Pancreas (tissue), 10 donors: ENCODE data around the gene ACAP2. TPM values are rescaled to one million over a fixed set of nuclear protein-coding genes. Genes with fewer than 3 reads are reported as not detected.

Experiments used
- ATAC-seq, 4 donors: fragments of 200-7000 bp; cut with Tn5 transposase; one replicate each; pipeline versions ENCODE4 v1.8.0 to v1.9.1; 2020; ENCODE audit warnings: mild to moderate bottlenecking in 4 of 4, moderate library complexity in 4 of 4
- DNase-seq, 6 donors: peaks; one replicate each; pipeline ENCODE4 v3.0.0-alpha.2; 2020
- FAIRE-seq: peaks from 2 replicates; lab custom pipeline; 2012; peaks lifted over from hg19 to GRCh38; lab: Jason Lieb, UNC
- H3K27ac ChIP-seq, 4 donors: fragments of 200-600 bp; sonication (generic); 1 replicate in 3 of 4; 2 replicates in 1 of 4; pipeline versions ENCODE4 v1.5.0 to v1.8.0; 2020
- H3K27me3 ChIP-seq, 4 donors: fragments of 200-600 bp; one replicate each; pipeline ENCODE4 v1.8.0; 2021
- H3K36me3 ChIP-seq, 3 donors: fragments of 200-600 bp; sonication (generic) in 1 of 3; one replicate each; pipeline versions ENCODE4 v1.5.0 to v1.8.0; 2020 to 2021
- H3K4me1 ChIP-seq, 3 donors: fragments of 200-600 bp; one replicate each; pipeline ENCODE4 v1.8.0; 2021
- H3K4me3 ChIP-seq, 4 donors: fragments of 200-600 bp; sonication (generic) in 2 of 4; one replicate each; pipeline versions ENCODE4 v1.5.0 to v1.8.0; 2020 to 2021
- H3K9me3 ChIP-seq, 4 donors: fragments of 200-600 bp; one replicate each; pipeline ENCODE4 v1.8.0; 2021
- WGBS, 2 donors: extraction: QIAGEN DNeasy Blood & Tissue Kit; methylation state at CpG; one replicate each; pipeline ENCODE4 v1.1.7; 2013; 5-methylcytosine and 5-hydroxymethylcytosine counted together
- intact Hi-C, 3 donors: fragments of 100-400 bp; cut with DNase I; formaldehyde crosslinking; loops; one replicate each; pipeline versions ENCODE4 v1.11.1 to v1.14.2; 2022
- polyA plus RNA-seq, 2 donors: library from polyadenylated mRNA; stranded (reverse); fragments of 200-250 nt; gene quantifications; one replicate each; pipeline ENCODE4 v1.2.3, GENCODE V29; 2013
- total RNA-seq, 6 donors: library from RNA; stranded (reverse); fragmentation: NEBNext Ultra II Directional in 4 of 6; extraction: Animal tissue kit (Norgen Biotek cat#: 25700) in 4 of 6; gene quantifications; one replicate each; pipeline versions ENCODE4 v1.2.1 to v1.2.4, GENCODE V29; 2021 to 2023
- TF ChIP-seq, protein P1 (sequence below), 4 donors: fragments of 200-600 bp; sonication (generic) in 3 of 4; IDR thresholded peaks; one replicate each; pipeline versions ENCODE4 v1.5.0 to v1.8.0; 2021; ENCODE audit warnings: antibody characterized with exemption in 4 of 4
- donor health status: healthy with polysubstance abuse.
- donor health status: DM: no; HTN: no; CAD: no; lungs with moderate emphysema.
- donor health status: DM: no; HTN: no; CAD: no.
- donor health status: control.
- donor health status: control.
- donor health status: Bipolar disorder and iron deficiency.
- donor health status: DM: yes; HTN: yes; CAD: no.
- donor health status: DM: no; HTN: no; CAD: no.
- donor health status: DM: no; HTN: no; CAD: no.
- donor health status: DM: yes; HTN: yes; CAD: no.

The ACAP2 gene
- total and polyA plus RNA-seq, 8 donors, result 4.2 to 21.1 (median 14.7) TPM

- intact Hi-C loops, result no loop called here
- FAIRE-seq (no peak), DNase-seq (no peak), ATAC-seq (no peak)
- Histone ChIP-seq H3K27me3 (no peaks in the 10 kb centered on the region), H3K27ac (no peak overlapping the region), H3K4me1 (no peaks in the 10 kb centered on the region), H3K36me3 (no peaks in the 10 kb centered on the region), H3K4me3 (no peak overlapping the region), H3K9me3 (no peaks in the 10 kb centered on the region)
- 83 to 87% methylated on average over 14 of the region's 14 CpGs for WGBS, 2 donors
- TF ChIP-seq, protein P1, sequence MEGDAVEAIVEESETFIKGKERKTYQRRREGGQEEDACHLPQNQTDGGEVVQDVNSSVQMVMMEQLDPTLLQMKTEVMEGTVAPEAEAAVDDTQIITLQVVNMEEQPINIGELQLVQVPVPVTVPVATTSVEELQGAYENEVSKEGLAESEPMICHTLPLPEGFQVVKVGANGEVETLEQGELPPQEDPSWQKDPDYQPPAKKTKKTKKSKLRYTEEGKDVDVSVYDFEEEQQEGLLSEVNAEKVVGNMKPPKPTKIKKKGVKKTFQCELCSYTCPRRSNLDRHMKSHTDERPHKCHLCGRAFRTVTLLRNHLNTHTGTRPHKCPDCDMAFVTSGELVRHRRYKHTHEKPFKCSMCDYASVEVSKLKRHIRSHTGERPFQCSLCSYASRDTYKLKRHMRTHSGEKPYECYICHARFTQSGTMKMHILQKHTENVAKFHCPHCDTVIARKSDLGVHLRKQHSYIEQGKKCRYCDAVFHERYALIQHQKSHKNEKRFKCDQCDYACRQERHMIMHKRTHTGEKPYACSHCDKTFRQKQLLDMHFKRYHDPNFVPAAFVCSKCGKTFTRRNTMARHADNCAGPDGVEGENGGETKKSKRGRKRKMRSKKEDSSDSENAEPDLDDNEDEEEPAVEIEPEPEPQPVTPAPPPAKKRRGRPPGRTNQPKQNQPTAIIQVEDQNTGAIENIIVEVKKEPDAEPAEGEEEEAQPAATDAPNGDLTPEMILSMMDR (IDR thresholded peaks at IDR 0.05), result no peak
These were observed 191.3 kb downstream of the ACAP2 start for GRCh38 chr3:195251336-195252065.

DNA sequence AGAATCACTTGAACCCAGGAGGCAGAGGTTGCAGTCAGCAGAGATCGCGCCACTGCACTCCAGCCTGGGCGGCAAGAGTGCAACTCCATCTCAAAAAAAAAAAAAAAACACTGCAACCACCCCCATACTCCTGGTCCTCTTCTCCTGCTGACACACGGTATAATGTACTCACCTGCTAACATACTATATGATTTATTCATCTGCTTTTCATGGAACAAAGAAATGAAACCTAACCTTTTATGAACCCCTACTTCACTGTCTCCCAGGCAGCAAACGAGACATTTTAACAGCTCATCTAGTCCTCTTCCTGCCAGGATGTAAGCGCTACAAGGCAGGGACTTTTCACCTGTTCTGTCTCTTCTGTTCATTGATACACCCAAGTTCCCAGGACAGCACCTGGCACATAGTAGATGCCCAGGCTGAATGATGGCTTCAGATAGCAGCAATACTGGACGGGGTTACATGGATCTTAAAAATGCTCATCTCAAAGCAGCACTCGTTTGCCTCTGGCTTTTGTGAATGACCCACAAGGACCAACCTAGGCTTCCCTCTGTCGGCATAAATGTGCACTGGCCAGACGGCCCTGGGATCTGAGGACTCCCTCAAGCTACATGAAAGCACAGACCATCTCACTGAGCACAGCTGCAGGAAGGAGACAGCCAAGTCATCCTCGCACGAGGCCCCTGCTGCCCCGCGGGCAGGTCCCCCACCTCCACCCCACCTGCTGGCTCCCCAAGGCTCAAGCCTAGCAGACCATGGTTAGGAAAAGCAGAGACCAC is 192.2 kb downstream of the ACAP2 start:
- H3K36me3 ChIP-seq, result no peaks in the 10 kb centered on the region
- no peak for FAIRE-seq
- intact Hi-C loops, result no loop called here
- no peaks in the 10 kb centered on the region for H3K4me1 ChIP-seq
- DNase-seq, result no peak
- H3K9me3 ChIP-seq, result no peaks in the 10 kb centered on the region
- H3K27ac ChIP-seq, result no peak overlapping the region
- TF ChIP-seq, protein P1 (IDR thresholded peaks at IDR 0.05), result no peak
- H3K4me3 ChIP-seq, result no peak overlapping the region
- WGBS, 2 donors, result 68 to 72% methylated on average over 14 of the region's 14 CpGs
- peak in 3 of 4 donors; percentile 23 to 58 (median 58) for ATAC-seq
- no peaks in the 10 kb centered on the region for H3K27me3 ChIP-seq

DNA sequence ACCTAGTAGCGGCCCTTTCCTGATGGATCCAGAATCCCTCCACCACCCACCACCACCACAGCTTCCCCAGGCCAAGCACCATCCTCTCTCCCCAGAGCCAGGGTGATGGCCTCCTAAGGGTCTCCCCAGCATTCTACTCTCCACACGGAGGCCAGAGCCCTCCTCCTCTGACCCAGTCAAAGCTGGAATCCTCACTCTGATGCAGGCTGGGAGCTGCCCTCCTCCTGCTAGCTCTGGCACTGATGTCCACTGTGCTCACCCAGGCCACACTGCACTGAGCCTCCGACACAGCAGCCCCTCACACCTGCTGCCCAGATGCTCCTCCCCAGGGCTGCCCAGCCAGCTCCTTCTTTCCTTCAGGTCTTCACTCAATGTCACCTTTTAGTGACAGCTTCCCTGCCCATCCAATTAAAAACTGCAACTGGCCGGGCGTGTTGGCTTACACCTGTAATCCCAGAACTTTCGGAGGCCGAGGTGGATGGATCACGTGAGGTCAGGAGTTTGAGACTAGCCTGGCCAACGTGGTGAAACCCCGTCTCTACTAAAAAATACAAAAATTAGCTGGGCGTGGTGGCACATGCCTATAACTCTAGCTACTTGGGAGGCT is 192.9 kb downstream of the ACAP2 start:
- H3K27me3 ChIP-seq, result no peaks in the 10 kb centered on the region
- no peaks in the 10 kb centered on the region for H3K36me3 ChIP-seq
- TF ChIP-seq, protein P1 (IDR thresholded peaks at IDR 0.05), result no peak
- H3K9me3 ChIP-seq, result no peaks in the 10 kb centered on the region
- ATAC-seq (no peak), FAIRE-seq (no peak), DNase-seq (no peak)
- intact Hi-C loops, result no loop called here
- no peak overlapping the region for H3K27ac ChIP-seq
- no peaks in the 10 kb centered on the region for H3K4me1 ChIP-seq
- no peak overlapping the region for H3K4me3 ChIP-seq
- WGBS, 2 donors, result 82 to 83% methylated on average over 11 of the region's 11 CpGs

- TF ChIP-seq, protein P1 (IDR thresholded peaks at IDR 0.05), result no peak
- no peaks in the 10 kb centered on the region for H3K4me1 ChIP-seq
- H3K36me3 ChIP-seq, result no peaks in the 10 kb centered on the region
- H3K4me3 ChIP-seq, result no peak overlapping the region
- 91 to 95% methylated on average over 21 of the region's 21 CpGs for WGBS, 2 donors
- intact Hi-C loops, result no loop called here
- no peak overlapping the region for H3K27ac ChIP-seq
- FAIRE-seq (no peak), ATAC-seq (no peak), DNase-seq (peak in 1 of 6 donors; percentile 3)
- H3K9me3 ChIP-seq, result no peaks in the 10 kb centered on the region
- H3K27me3 ChIP-seq, result no peaks in the 10 kb centered on the region
These were observed 193.6 kb downstream of the ACAP2 start for GRCh38 chr3:195249057-195249770.
